Psoas muscle (tissue), 8 donors: ENCODE data around the gene CDK6. TPM values are rescaled to one million over a fixed set of nuclear protein-coding genes. Genes with fewer than 3 reads are reported as not detected.
A peak's percentile ranks its signal among the peaks of the same experiment; 100 is the strongest.

Experiments
- ATAC-seq, 4 donors: fragments of 200-7000 bp; cut with Tn5 transposase; one replicate each; pipeline ENCODE4 v1.9.1; 2020; ENCODE audit warnings: moderate library complexity in 3 of 4, mild to moderate bottlenecking in 2 of 4
- DNase-seq, 2 donors: peaks; one replicate each; pipeline ENCODE4 v3.0.0-alpha.2; 2020
- H3K27ac ChIP-seq: fragments of 200-600 bp; one replicate; pipeline ENCODE4 v1.8.0; 2022
- H3K27me3 ChIP-seq, 3 donors: fragments of 200-600 bp in 1 of 3; one replicate each; pipeline versions ENCODE4 v1.6.1 to v1.8.0; 2013 to 2022; ENCODE audit warnings: low read length in 2 of 3, mild to moderate bottlenecking in 2 of 3, moderate library complexity in 1 of 3; ENCODE audit not compliant: insufficient read depth in 3 of 3
- H3K36me3 ChIP-seq, 2 donors: fragments of 200-600 bp in 1 of 2; one replicate each; pipeline versions ENCODE4 v1.6.1 to v1.8.0; 2013 to 2022; ENCODE audit warnings: low read depth in 1 of 2, mild to moderate bottlenecking in 1 of 2, moderate library complexity in 1 of 2; ENCODE audit not compliant: insufficient read depth in 1 of 2
- H3K4me1 ChIP-seq: fragments of 200-600 bp; one replicate; pipeline ENCODE4 v1.8.0; 2022
- H3K4me3 ChIP-seq: fragments of 200-600 bp; one replicate; pipeline ENCODE4 v1.8.0; 2022; ENCODE audit warnings: mild to moderate bottlenecking
- H3K9me3 ChIP-seq: fragments of 200-600 bp; one replicate; pipeline ENCODE4 v1.8.0; 2022
- WGBS, 3 donors: extraction: QIAGEN DNeasy Blood & Tissue Kit; methylation state at CpG; one replicate each; pipeline versions ENCODE4 v1.1.6 to v1.1.7; 2013; 5-methylcytosine and 5-hydroxymethylcytosine counted together
- intact Hi-C, 2 donors: fragments of 100-400 bp; cut with DNase I; formaldehyde crosslinking; loops; one replicate each; pipeline versions ENCODE4 v1.11.0 to v1.14.2; 2022
- polyA plus RNA-seq, 3 donors: library from polyadenylated mRNA; stranded (reverse); fragments of 200-250 nt; gene quantifications; one replicate each; pipeline ENCODE4 v1.2.3, GENCODE V29; 2013
- total RNA-seq, 4 donors: library from RNA; stranded (reverse); fragmentation: NEBNext Ultra II Directional in 2 of 4; extraction: Animal tissue kit (Norgen Biotek cat#: 25700) in 2 of 4; gene quantifications; one replicate each; pipeline versions ENCODE4 v1.2.1 to v1.2.4, GENCODE V29; 2021 to 2023
- TF ChIP-seq, protein P1 (sequence below): fragments of 200-600 bp; IDR thresholded peaks from one replicate; pipeline ENCODE4 v1.8.0; 2022; ENCODE audit warnings: antibody characterized with exemption
- donor health status: healthy with polysubstance abuse.
- donor health status: DM: no; HTN: no; CAD: no; lungs with moderate emphysema.
- donor health status: Bipolar disorder and iron deficiency.
- donor health status: healthy.
- donor health status: DM: yes; HTN: yes; CAD: no.
- donor health status: DM: no; HTN: no; CAD: no.
- donor health status: DM: no; HTN: no; CAD: no.
- donor health status: DM: yes; HTN: yes; CAD: no.

CDK6 gene
- total and polyA plus RNA-seq, 7 donors = 0.39 to 8.0 (median 3.2) TPM

DNA sequence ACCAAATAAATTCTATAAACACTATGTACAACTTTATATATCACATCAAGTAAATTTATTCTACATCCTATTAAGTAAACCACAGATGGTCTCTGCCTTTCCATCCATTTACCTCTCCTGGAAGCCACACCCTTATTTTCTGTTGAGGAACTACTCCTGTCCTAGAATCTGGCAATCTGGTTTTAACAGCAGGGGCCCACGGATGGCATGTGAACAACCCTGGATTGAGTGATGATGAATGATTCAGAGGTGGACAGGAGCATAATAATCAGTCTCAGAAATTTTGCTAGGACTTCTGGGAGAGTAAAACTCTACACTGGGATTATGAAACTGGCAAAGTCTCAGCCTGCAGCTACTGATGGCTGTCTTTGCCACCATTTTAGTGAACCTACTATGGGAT lies 54.1 kb downstream of the CDK6 start:
- DNase-seq (no peak), ATAC-seq (no peak)
- Histone ChIP-seq H3K4me3 (no peak overlapping the region), H3K36me3 (no peaks in the 10 kb centered on the region), H3K9me3 (no peaks in the 10 kb centered on the region), H3K27me3 (peaks cover 0 to 3% (median 0%) of the 10 kb centered on the region in 3 donors), H3K4me1 (no peaks in the 10 kb centered on the region), H3K27ac (no peak overlapping the region)
- intact Hi-C loops = no loop called here
- WGBS, 3 donors = 17 to 41% (median 33%) methylated on average over 1 of the region's 1 CpG
- TF ChIP-seq, protein P1, sequence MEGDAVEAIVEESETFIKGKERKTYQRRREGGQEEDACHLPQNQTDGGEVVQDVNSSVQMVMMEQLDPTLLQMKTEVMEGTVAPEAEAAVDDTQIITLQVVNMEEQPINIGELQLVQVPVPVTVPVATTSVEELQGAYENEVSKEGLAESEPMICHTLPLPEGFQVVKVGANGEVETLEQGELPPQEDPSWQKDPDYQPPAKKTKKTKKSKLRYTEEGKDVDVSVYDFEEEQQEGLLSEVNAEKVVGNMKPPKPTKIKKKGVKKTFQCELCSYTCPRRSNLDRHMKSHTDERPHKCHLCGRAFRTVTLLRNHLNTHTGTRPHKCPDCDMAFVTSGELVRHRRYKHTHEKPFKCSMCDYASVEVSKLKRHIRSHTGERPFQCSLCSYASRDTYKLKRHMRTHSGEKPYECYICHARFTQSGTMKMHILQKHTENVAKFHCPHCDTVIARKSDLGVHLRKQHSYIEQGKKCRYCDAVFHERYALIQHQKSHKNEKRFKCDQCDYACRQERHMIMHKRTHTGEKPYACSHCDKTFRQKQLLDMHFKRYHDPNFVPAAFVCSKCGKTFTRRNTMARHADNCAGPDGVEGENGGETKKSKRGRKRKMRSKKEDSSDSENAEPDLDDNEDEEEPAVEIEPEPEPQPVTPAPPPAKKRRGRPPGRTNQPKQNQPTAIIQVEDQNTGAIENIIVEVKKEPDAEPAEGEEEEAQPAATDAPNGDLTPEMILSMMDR = no peak

DNA sequence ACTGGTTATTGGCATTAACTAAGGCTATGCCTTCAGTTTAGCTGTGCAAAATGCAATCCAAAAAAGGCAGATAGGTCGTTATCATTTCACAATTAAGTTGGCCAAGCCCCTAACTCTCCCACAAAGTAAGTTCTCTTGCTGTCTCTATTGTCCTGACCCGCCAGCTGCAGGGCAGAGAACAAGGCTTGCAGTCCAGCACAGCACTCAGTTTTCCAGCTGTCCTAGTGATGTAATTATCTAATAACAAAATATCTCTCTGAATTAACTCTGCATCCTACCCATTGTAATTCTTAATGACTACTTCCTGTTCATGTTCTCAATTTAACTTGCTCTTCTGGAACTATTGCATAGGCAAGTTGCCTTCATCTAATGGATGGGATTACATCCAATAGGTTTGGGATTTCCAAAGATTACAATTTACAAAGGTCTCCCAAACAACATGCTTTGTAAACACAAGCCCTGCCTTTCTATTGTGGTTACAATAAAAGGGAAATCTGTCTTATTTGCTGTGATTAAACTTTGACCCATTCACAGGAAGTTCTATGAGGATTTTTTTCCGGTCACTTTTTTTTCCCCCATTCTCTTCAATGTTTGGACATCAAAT lies 55.2 kb downstream of the CDK6 start:
- Histone ChIP-seq H3K27ac (peak overlapping the region; percentile 17), H3K36me3 (no peaks in the 10 kb centered on the region), H3K4me3 (no peak overlapping the region), H3K9me3 (no peaks in the 10 kb centered on the region), H3K27me3 (peaks cover 0 to 3% (median 0%) of the 10 kb centered on the region in 3 donors), H3K4me1 (no peaks in the 10 kb centered on the region)
- WGBS, 3 donors = 20 to 32% (median 29%) methylated on average over 3 of the region's 3 CpGs
- TF ChIP-seq, protein P1 = no peak
- intact Hi-C loops = no loop called here
- ATAC-seq (peak in 3 of 4 donors; percentile 28 to 69 (median 47)), DNase-seq (peak in 1 of 2 donors; percentile 21)

DNA sequence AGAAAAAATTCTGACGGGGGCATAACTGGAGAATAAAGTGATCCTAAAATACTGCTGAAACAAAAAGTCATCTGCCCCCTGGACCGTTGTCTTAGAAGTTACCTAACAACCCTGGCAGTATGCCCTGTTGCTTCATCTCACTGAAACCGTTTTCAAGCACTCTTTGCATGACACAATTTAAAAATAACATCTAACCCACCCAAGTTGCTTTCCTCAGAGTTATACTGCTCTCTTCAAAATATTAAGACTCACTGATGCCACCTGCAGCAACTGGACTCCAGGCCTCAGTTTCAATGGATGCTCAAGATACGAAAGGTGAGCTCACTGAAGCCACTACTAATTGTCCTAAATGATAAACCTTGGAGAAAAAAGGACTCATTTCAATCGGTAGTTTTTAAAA lies 57.4 kb downstream of the CDK6 start:
- WGBS, 3 donors = 29 to 38% (median 33%) methylated on average over 5 of the region's 5 CpGs
- intact Hi-C loops = no loop called here
- Histone ChIP-seq H3K4me3 (no peak overlapping the region), H3K4me1 (no peaks in the 10 kb centered on the region), H3K9me3 (no peaks in the 10 kb centered on the region), H3K36me3 (no peaks in the 10 kb centered on the region), H3K27me3 (peaks cover 0 to 3% (median 0%) of the 10 kb centered on the region in 3 donors), H3K27ac (no peak overlapping the region)
- DNase-seq (peak in 1 of 2 donors; percentile 23), ATAC-seq (no peak)
- TF ChIP-seq, protein P1 = no peak

DNA sequence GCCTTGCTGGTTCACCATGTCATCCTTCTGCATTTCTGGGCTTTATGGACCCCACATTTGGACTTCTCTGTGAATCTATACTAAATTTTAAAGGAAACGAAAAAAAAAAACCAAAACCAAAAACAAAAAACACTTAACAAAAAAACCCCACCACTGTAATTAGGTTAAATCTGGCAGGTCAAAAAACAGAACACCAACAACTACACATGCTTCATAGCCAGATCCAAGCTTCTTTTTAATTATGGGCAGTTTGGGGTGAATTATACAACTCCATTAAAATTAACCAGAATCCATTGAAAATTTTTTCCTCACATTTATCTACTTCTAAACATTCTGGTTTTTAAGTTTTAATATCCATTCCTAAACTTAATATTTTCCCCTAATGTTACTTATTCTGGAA lies 58.4 kb downstream of the CDK6 start:
- Histone ChIP-seq H3K36me3 (no peaks in the 10 kb centered on the region), H3K27ac (no peak overlapping the region), H3K4me1 (no peaks in the 10 kb centered on the region), H3K9me3 (no peaks in the 10 kb centered on the region), H3K4me3 (no peak overlapping the region), H3K27me3 (peaks cover 0 to 3% (median 0%) of the 10 kb centered on the region in 3 donors)
- DNase-seq = no peak
- 67 to 93% (median 69%) methylated on average over 1 of the region's 1 CpG for WGBS, 3 donors
- TF ChIP-seq, protein P1 = no peak
- no peak for ATAC-seq
- intact Hi-C loops = no loop called here

DNA sequence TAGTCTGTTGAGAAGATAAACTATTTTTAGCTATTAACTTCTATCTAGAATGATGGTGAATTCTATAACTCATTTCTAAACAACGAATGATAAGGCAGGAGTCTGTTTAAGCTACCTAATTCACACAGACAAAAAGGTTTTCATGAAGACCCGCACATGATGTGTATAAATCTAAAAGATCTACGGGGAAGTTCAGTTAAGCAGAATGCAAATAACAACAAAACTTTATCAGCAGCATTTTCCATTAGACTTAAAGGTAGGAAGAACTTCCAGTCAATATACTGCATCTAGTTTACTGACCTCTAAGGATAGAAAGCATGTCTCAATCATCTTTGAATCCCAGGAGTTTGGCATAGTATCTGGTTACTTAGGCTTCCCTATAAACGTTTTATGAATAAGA lies 62.6 kb downstream of the CDK6 start:
- no peaks in the 10 kb centered on the region for H3K4me1 ChIP-seq
- intact Hi-C loops = no loop called here
- ATAC-seq = no peak
- DNase-seq = no peak
- 70 to 73% (median 73%) methylated on average over 4 of the region's 4 CpGs for WGBS, 3 donors
- H3K27ac ChIP-seq = no peak overlapping the region
- H3K27me3 ChIP-seq = no peaks in the 10 kb centered on the region
- no peak overlapping the region for H3K4me3 ChIP-seq
- no peaks in the 10 kb centered on the region for H3K9me3 ChIP-seq
- H3K36me3 ChIP-seq = no peaks in the 10 kb centered on the region
- TF ChIP-seq, protein P1 = no peak
